H9 (cell line): ENCODE measurements around the gene PCDHGC5. TPM values are rescaled to one million over a fixed set of nuclear protein-coding genes. Genes with fewer than 3 reads are reported as not detected.

Experiments
- DNase-seq: peaks from one replicate; pipeline ENCODE4 v3.0.0-alpha.2; 2017
- H2AFZ ChIP-seq: one replicate; pipeline ENCODE4 v1.6.1; 2013; ENCODE audit warnings: mild to moderate bottlenecking, low read length, control low read depth, moderate library complexity
- H2AK5ac ChIP-seq: 2 replicates; pipeline ENCODE4 v1.6.1; 2013; ENCODE audit warnings: low read length, control low read depth, mixed read lengths; ENCODE audit not compliant: insufficient read length
- H2BK120ac ChIP-seq: one replicate; pipeline ENCODE4 v1.6.1; 2013; ENCODE audit warnings: low read depth, mild to moderate bottlenecking, low read length, control low read depth, inconsistent platforms; ENCODE audit not compliant: poor library complexity, severe bottlenecking
- H2BK12ac ChIP-seq: 2 replicates; pipeline ENCODE4 v1.6.1; 2013; ENCODE audit warnings: low read length, control low read depth, mixed read lengths, low read depth; ENCODE audit not compliant: insufficient read length
- H2BK15ac ChIP-seq: 2 replicates; pipeline ENCODE4 v1.6.1; 2013; ENCODE audit warnings: low read depth, low read length, control low read depth
- H2BK20ac ChIP-seq: one replicate; pipeline ENCODE4 v1.6.1; 2013; ENCODE audit warnings: low read depth, mild to moderate bottlenecking, low read length, control low read depth, inconsistent platforms; ENCODE audit not compliant: poor library complexity, severe bottlenecking
- H2BK5ac ChIP-seq: 2 replicates; pipeline ENCODE4 v1.6.1; 2013; ENCODE audit warnings: low read length, control low read depth, mixed read lengths; ENCODE audit not compliant: insufficient read length
- H3K14ac ChIP-seq: 2 replicates; pipeline ENCODE4 v1.6.1; 2013; ENCODE audit warnings: low read length, control low read depth; ENCODE audit not compliant: insufficient read depth
- H3K18ac ChIP-seq: 2 replicates; pipeline ENCODE4 v1.6.1; 2013; ENCODE audit warnings: low read depth, mild to moderate bottlenecking, mixed read lengths, low read length, control low read depth; ENCODE audit not compliant: insufficient read length
- H3K23ac ChIP-seq: 2 replicates; pipeline ENCODE4 v1.6.1; 2013; ENCODE audit warnings: low read length, control low read depth, mixed read lengths, low read depth; ENCODE audit not compliant: insufficient read length
- H3K23me2 ChIP-seq: 2 replicates; pipeline ENCODE4 v1.6.1; 2013; ENCODE audit warnings: low read depth, mild to moderate bottlenecking, mixed read lengths, low read length, control low read depth; ENCODE audit not compliant: insufficient read length, poor library complexity, severe bottlenecking
- H3K27ac ChIP-seq: 2 replicates; pipeline ENCODE4 v1.5.1; 2013; ENCODE audit warnings: low read length, control low read depth, mixed read lengths, low read depth; ENCODE audit not compliant: insufficient read length
- H3K27me3 ChIP-seq: 2 replicates; pipeline ENCODE4 v1.6.1; 2013; ENCODE audit warnings: low read length, control low read depth, inconsistent platforms; ENCODE audit not compliant: insufficient read depth
- H3K4ac ChIP-seq: 2 replicates; pipeline ENCODE4 v1.6.1; 2013; ENCODE audit warnings: low read depth, mild to moderate bottlenecking, control low read depth, inconsistent platforms, low read length, moderate library complexity
- H3K4me1 ChIP-seq: 2 replicates; pipeline ENCODE4 v1.6.1; 2013; ENCODE audit warnings: low read length, control low read depth, inconsistent platforms; ENCODE audit not compliant: insufficient read depth
- H3K4me2 ChIP-seq: 2 replicates; pipeline ENCODE4 v1.6.1; 2013; ENCODE audit warnings: low read length, control low read depth, mixed read lengths; ENCODE audit not compliant: insufficient read length, insufficient read depth
- H3K56ac ChIP-seq: 2 replicates; pipeline ENCODE4 v1.6.1; 2013; ENCODE audit warnings: low read depth, mild to moderate bottlenecking, mixed read lengths, low read length, control low read depth; ENCODE audit not compliant: insufficient read length
- H3K79me1 ChIP-seq: 2 replicates; pipeline ENCODE4 v1.6.1; 2013; ENCODE audit warnings: low read depth, mild to moderate bottlenecking, moderate library complexity, low read length, control low read depth, inconsistent platforms; ENCODE audit not compliant: insufficient read depth, poor library complexity, severe bottlenecking
- H3K79me2 ChIP-seq: 2 replicates; pipeline ENCODE4 v1.6.1; 2013; ENCODE audit warnings: low read length, control low read depth, inconsistent platforms; ENCODE audit not compliant: insufficient read depth
- H3K9ac ChIP-seq: 2 replicates; pipeline ENCODE4 v1.6.1; 2013; ENCODE audit warnings: low read length, control low read depth, mixed read lengths; ENCODE audit not compliant: insufficient read length; ENCODE audit errors: extremely low read depth
- H3K9me3 ChIP-seq: one replicate; pipeline ENCODE4 v1.6.1; 2013; ENCODE audit warnings: low read depth, low read length, inconsistent platforms; ENCODE audit not compliant: control insufficient read depth
- H3T11ph ChIP-seq: one replicate; pipeline ENCODE4 v1.6.1; 2013; ENCODE audit warnings: mild to moderate bottlenecking, low read length, control low read depth, inconsistent platforms
- H4K20me1 ChIP-seq: one replicate; pipeline ENCODE4 v1.6.1; 2013; ENCODE audit not compliant: control insufficient read depth, insufficient read length, insufficient read depth
- H4K5ac ChIP-seq: 2 replicates; pipeline ENCODE4 v1.6.1; 2013; ENCODE audit warnings: low read depth, mild to moderate bottlenecking, mixed read lengths, low read length, control low read depth; ENCODE audit not compliant: insufficient read length
- H4K8ac ChIP-seq: replicated peaks from 2 replicates; pipeline ENCODE4 v1.6.1; 2013; ENCODE audit warnings: low read length, control low read depth, mixed read lengths, low read depth; ENCODE audit not compliant: insufficient read length
- H4K91ac ChIP-seq: 2 replicates; pipeline ENCODE4 v1.6.1; 2013; ENCODE audit warnings: low read depth, mild to moderate bottlenecking, moderate library complexity, mixed read lengths, low read length, control low read depth; ENCODE audit not compliant: insufficient read length
- H3K27ac Mint-ChIP-seq, 3 experiments: 2 replicates in 2 of 3; 3 replicates in 1 of 3; pipeline ENCODE4 v1.8.0; 2020 to 2021; ENCODE audit warnings: mixed read lengths in 3 of 3, mild to moderate bottlenecking in 1 of 3, moderate library complexity in 1 of 3
- H3K27me3 Mint-ChIP-seq: 2 replicates; pipeline ENCODE4 v1.8.0; 2021; ENCODE audit warnings: low read depth, mild to moderate bottlenecking, moderate library complexity, mixed read lengths
- H3K36me3 Mint-ChIP-seq, 3 experiments: 2 replicates in 2 of 3; 3 replicates in 1 of 3; pipeline ENCODE4 v1.8.0; 2020 to 2021; ENCODE audit warnings: low read depth in 3 of 3, mixed read lengths in 3 of 3; ENCODE audit not compliant: insufficient read depth in 1 of 3
- H3K4me1 Mint-ChIP-seq, 2 experiments: 2 replicates each; pipeline ENCODE4 v1.8.0; 2020; ENCODE audit warnings: mixed read lengths in 2 of 2
- H3K4me3 Mint-ChIP-seq, 2 experiments: 2 replicates in 1 of 2; 3 replicates in 1 of 2; pipeline ENCODE4 v1.8.0; 2020 to 2021; ENCODE audit warnings: mild to moderate bottlenecking in 2 of 2, mixed read lengths in 2 of 2, moderate library complexity in 1 of 2
- H3K9me3 Mint-ChIP-seq, 2 experiments: 2 replicates in 1 of 2; 3 replicates in 1 of 2; pipeline ENCODE4 v1.8.0; 2020; ENCODE audit warnings: mild to moderate bottlenecking in 2 of 2, mixed read lengths in 2 of 2, moderate library complexity in 1 of 2
- CTCF ChIP-seq: fragments of 200-600 bp; sonication (generic); conservative IDR thresholded peaks from 3 replicates; pipeline ENCODE4 v1.8.0; 2021; ENCODE audit warnings: antibody characterized with exemption, mild to moderate bottlenecking
- WGBS: extraction: QIAGEN DNeasy Blood & Tissue Kit; methylation state at CpG from one replicate; pipeline ENCODE4 v1.1.7; 2013; ENCODE audit warnings: missing lambda C conversion rate, low lambda C conversion rate, mixed read lengths; ENCODE audit not compliant: insufficient read length; ENCODE audit errors: extremely low coverage; 5-methylcytosine and 5-hydroxymethylcytosine counted together
- total RNA-seq: library from RNA; stranded (reverse); gene quantifications from 2 replicates; pipeline ENCODE4 v1.2.1, GENCODE V29; 2021

PCDHGC5 gene
- total RNA-seq, 1 experiment from 2014 or later = 0.66 TPM

DNA sequence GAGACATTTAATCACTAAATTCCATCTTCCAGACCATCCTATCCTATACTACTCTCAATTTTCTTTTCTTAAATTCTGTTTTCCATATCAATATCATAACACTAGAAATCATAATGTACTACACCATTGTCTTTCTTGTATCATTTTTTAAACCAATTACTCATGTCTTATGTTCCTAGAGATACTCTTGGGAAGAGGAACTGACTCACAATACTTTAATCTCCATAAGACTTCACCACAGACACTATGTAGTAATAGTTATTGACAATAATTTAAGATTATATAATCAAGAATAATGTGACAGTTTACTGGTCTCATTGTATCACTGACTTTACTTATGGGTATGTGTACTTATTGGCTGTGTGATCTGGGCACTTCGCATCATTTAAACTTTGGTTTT, 43.8 kb downstream of the PCDHGC5 start:
- no peak overlapping the region for H2BK15ac ChIP-seq
- no peaks in the 10 kb centered on the region for H3K9me3 ChIP-seq
- TF ChIP-seq CTCF = no peak
- no peaks in the 10 kb centered on the region for H3K9me3 Mint-ChIP-seq
- no peaks in the 10 kb centered on the region for H4K20me1 ChIP-seq
- H3K4ac ChIP-seq = no peak overlapping the region
- H3K27me3 ChIP-seq = no peaks in the 10 kb centered on the region
- no peak overlapping the region for H2BK12ac ChIP-seq
- no peaks in the 10 kb centered on the region for H3K4me1 Mint-ChIP-seq
- H3K14ac ChIP-seq = no peak overlapping the region
- no peak overlapping the region for H3K23ac ChIP-seq
- no peak overlapping the region for H3T11ph ChIP-seq
- H3K79me1 ChIP-seq = no peaks in the 10 kb centered on the region
- peaks cover 13 to 22% (median 15%) of the 10 kb centered on the region in 3 experiments; a peak in 6 of 7 replicates for H3K36me3 Mint-ChIP-seq
- no peak overlapping the region for H3K4me2 ChIP-seq
- no peak overlapping the region for H3K56ac ChIP-seq
- no peaks in the 10 kb centered on the region for H3K23me2 ChIP-seq
- H3K4me3 Mint-ChIP-seq = no peak overlapping the region
- H3K27ac ChIP-seq = no peak overlapping the region
- no peak overlapping the region for H3K27ac Mint-ChIP-seq
- no peaks in the 10 kb centered on the region for H3K79me2 ChIP-seq
- no peak overlapping the region for H2BK20ac ChIP-seq
- H2BK5ac ChIP-seq = no peak overlapping the region
- no peaks in the 10 kb centered on the region for H3K4me1 ChIP-seq
- no peak overlapping the region for H4K8ac ChIP-seq
- H2BK120ac ChIP-seq = no peak overlapping the region
- no peak overlapping the region for H2AFZ ChIP-seq
- H3K27me3 Mint-ChIP-seq = no peaks in the 10 kb centered on the region
- no peak overlapping the region for H2AK5ac ChIP-seq
- H3K9ac ChIP-seq = no peak overlapping the region
- DNase-seq = no peak
- H4K5ac ChIP-seq = no peak overlapping the region
- no CpG with 5 or more reads among the region's 1 CpG for WGBS
- no peak overlapping the region for H4K91ac ChIP-seq
- H3K18ac ChIP-seq = no peak overlapping the region
